PC-9 (cell line): ENCODE measurements around the gene GUCY2F. TPM values are rescaled to one million over a fixed set of nuclear protein-coding genes. Genes with fewer than 3 reads are reported as not detected.

Source experiments
- BruUV-seq: library from RNA; stranded (reverse); fragments of 400-500 nt; replicated peaks from 2 replicates; lab custom pipeline; 2021; lab: Mats Ljungman, UMichigan
- CTCF ChIA-PET: fragments of 300-600 bp; sonication (Branson Sonifier 250); formaldehyde crosslinking; loops from one replicate; lab custom pipeline; 2022; ENCODE audit warnings: antibody characterized with exemption; lab: Charles Lee
- POLR2A ChIA-PET: fragments of 300-600 bp; sonication (Branson Sonifier 250); formaldehyde crosslinking; loops from one replicate; lab custom pipeline; 2022; ENCODE audit warnings: antibody characterized with exemption; ENCODE audit not compliant: unreplicated experiment; lab: Charles Lee
- DNase-seq, 2 experiments: peaks; one replicate each; pipeline versions ENCODE4 v3.0.0 to v3.0.0-alpha.2; 2015 to 2022; ENCODE audit warnings: mixed read lengths in 1 of 2
- H2AFZ ChIP-seq: fragments of 200-600 bp; sonication (generic); 2 replicates; pipeline ENCODE4 v1.8.1; 2017; ENCODE audit warnings: antibody characterized with exemption
- H3F3A ChIP-seq: fragments of 200-600 bp; sonication (generic); 2 replicates; pipeline ENCODE4 v1.8.1; 2017; ENCODE audit warnings: antibody characterized with exemption, mild to moderate bottlenecking, low read depth; ENCODE audit not compliant: insufficient read depth
- H3K27ac ChIP-seq: fragments of 200-600 bp; sonication (generic); 2 replicates; pipeline ENCODE4 v1.6.1; 2016; ENCODE audit warnings: mixed run types
- H3K27me3 ChIP-seq: fragments of 200-600 bp; sonication (generic); 2 replicates; pipeline ENCODE4 v1.6.1; 2016; ENCODE audit warnings: low read depth, mixed run types; ENCODE audit not compliant: insufficient read depth
- H3K36me3 ChIP-seq: fragments of 200-600 bp; sonication (generic); 2 replicates; pipeline ENCODE4 v1.6.1; 2016; ENCODE audit warnings: low read depth, mixed run types
- H3K4me1 ChIP-seq: fragments of 200-600 bp; sonication (generic); replicated peaks from 2 replicates; pipeline ENCODE4 v1.6.1; 2016; ENCODE audit warnings: mixed run types; ENCODE audit not compliant: insufficient read depth
- H3K4me2 ChIP-seq: fragments of 200-600 bp; sonication (generic); 2 replicates; pipeline ENCODE4 v1.6.1; 2017; ENCODE audit warnings: mixed run types
- H3K4me3 ChIP-seq: fragments of 200-600 bp; sonication (generic); 2 replicates; pipeline ENCODE4 v1.6.1; 2016; ENCODE audit warnings: mixed run types
- H3K79me2 ChIP-seq: fragments of 200-600 bp; sonication (generic); 2 replicates; pipeline ENCODE4 v1.6.1; 2017; ENCODE audit warnings: low read depth, mixed run types
- H3K9me2 ChIP-seq: fragments of 200-600 bp; sonication (generic); 2 replicates; pipeline ENCODE4 v1.8.1; 2017; ENCODE audit warnings: mild to moderate bottlenecking; ENCODE audit not compliant: insufficient read depth
- H3K9me3 ChIP-seq: fragments of 200-600 bp; sonication (generic); 2 replicates; pipeline ENCODE4 v1.8.1; 2016; ENCODE audit warnings: low read depth; ENCODE audit not compliant: insufficient read depth
- H4K20me1 ChIP-seq: fragments of 200-600 bp; sonication (generic); 2 replicates; pipeline ENCODE4 v1.8.1; 2017; ENCODE audit not compliant: insufficient read depth
- EZH2 ChIP-seq: fragments of 200-600 bp; sonication (generic); IDR thresholded peaks from 2 replicates; pipeline ENCODE4 v1.8.0; 2017; ENCODE audit warnings: antibody characterized with exemption, low read depth
- intact Hi-C: fragments of 100-400 bp; cut with micrococcal nuclease; formaldehyde crosslinking; loops from one replicate; pipeline ENCODE4 v1.10.0; 2022; ENCODE audit not compliant: unreplicated experiment
- total RNA-seq: library from RNA; stranded (reverse); gene quantifications from 2 replicates; pipeline ENCODE4 v1.2.3, GENCODE V29; 2021
- TF ChIP-seq, protein P1 (sequence below): fragments of 200-600 bp; sonication (generic); conservative IDR thresholded peaks from 2 replicates; pipeline ENCODE4 v1.6.1; 2017; ENCODE audit warnings: mixed run types, antibody characterized with exemption, mild to moderate bottlenecking, moderate library complexity

The GUCY2F gene
- total RNA-seq, 1 experiment from 2014 or later = not detected

DNA sequence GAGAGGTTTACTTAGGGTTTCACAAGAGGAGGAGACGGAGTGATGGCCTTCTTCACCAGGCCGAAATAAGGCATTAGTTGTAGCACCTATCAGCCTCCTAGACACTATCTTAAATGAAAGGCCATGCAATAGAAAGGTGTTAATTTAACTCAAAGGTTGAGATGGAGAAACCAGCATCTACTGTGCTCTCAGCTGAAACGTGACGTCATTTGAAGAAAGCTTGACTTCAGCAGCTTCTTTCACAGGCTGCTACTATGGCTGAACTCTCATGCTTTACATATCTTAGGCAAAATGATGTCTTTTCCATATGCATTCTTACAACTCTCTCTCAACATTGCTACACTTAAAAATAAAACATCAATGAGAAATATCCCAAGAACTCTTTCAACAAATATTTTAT is 99.6 kb downstream of the GUCY2F start:
- CTCF ChIA-PET = no interaction called here
- no peak for DNase-seq
- intact Hi-C loops = loop anchor here (10.0 kb wide), 1 partner anchor 688 kb away; no protein-coding TSS in a partner anchor
- H3K4me2 ChIP-seq = no peak overlapping the region
- H4K20me1 ChIP-seq = no peaks in the 10 kb centered on the region
- H3K9me2 ChIP-seq = no peaks in the 10 kb centered on the region
- H2AFZ ChIP-seq = no peak overlapping the region
- no TSS peak for BruUV-seq
- H3K9me3 ChIP-seq = no peaks in the 10 kb centered on the region
- H3K27me3 ChIP-seq = no peaks in the 10 kb centered on the region
- POLR2A ChIA-PET = no interaction called here
- H3K4me1 ChIP-seq = no peaks in the 10 kb centered on the region
- no peak overlapping the region for H3K4me3 ChIP-seq
- TF ChIP-seq, protein P1, sequence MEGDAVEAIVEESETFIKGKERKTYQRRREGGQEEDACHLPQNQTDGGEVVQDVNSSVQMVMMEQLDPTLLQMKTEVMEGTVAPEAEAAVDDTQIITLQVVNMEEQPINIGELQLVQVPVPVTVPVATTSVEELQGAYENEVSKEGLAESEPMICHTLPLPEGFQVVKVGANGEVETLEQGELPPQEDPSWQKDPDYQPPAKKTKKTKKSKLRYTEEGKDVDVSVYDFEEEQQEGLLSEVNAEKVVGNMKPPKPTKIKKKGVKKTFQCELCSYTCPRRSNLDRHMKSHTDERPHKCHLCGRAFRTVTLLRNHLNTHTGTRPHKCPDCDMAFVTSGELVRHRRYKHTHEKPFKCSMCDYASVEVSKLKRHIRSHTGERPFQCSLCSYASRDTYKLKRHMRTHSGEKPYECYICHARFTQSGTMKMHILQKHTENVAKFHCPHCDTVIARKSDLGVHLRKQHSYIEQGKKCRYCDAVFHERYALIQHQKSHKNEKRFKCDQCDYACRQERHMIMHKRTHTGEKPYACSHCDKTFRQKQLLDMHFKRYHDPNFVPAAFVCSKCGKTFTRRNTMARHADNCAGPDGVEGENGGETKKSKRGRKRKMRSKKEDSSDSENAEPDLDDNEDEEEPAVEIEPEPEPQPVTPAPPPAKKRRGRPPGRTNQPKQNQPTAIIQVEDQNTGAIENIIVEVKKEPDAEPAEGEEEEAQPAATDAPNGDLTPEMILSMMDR = no peak
- no peak for TF ChIP-seq EZH2
- H3K27ac ChIP-seq = no peak overlapping the region
- H3K36me3 ChIP-seq = no peaks in the 10 kb centered on the region
- H3K79me2 ChIP-seq = no peaks in the 10 kb centered on the region
- no peaks in the 10 kb centered on the region for H3F3A ChIP-seq

DNA sequence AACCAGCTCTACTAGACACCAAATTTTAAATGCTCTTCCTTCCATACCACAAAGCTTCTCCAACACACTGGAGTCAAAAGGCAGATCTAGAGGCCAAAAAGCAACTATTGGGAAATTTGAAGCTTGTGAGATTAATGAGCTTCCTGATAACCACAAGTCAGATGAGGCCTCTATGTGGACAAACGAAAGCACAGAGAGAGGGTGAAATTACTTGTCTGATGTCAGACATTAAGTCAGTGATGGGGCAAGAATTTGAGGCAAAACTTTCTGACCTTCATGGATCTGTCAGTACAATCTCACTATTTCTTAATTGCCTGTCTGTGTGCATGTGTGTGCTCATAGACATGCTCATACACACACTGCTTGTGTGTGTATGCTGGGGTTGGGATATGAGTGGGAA is 103.6 kb downstream of the GUCY2F start:
- no peak overlapping the region for H3K4me3 ChIP-seq
- no peaks in the 10 kb centered on the region for H3K36me3 ChIP-seq
- DNase-seq = no peak
- H3K9me3 ChIP-seq = no peaks in the 10 kb centered on the region
- H3K27me3 ChIP-seq = no peaks in the 10 kb centered on the region
- H3K27ac ChIP-seq = no peak overlapping the region
- ChIA-PET CTCF (no interaction called here), POLR2A (no interaction called here)
- no peak overlapping the region for H2AFZ ChIP-seq
- no peaks in the 10 kb centered on the region for H3F3A ChIP-seq
- no peaks in the 10 kb centered on the region for H3K4me1 ChIP-seq
- no peaks in the 10 kb centered on the region for H3K79me2 ChIP-seq
- BruUV-seq = no TSS peak
- TF ChIP-seq EZH2 = no peak
- TF ChIP-seq, protein P1 = no peak
- no peak overlapping the region for H3K4me2 ChIP-seq
- no peaks in the 10 kb centered on the region for H4K20me1 ChIP-seq
- H3K9me2 ChIP-seq = no peaks in the 10 kb centered on the region
- intact Hi-C loops = no loop called here

DNA sequence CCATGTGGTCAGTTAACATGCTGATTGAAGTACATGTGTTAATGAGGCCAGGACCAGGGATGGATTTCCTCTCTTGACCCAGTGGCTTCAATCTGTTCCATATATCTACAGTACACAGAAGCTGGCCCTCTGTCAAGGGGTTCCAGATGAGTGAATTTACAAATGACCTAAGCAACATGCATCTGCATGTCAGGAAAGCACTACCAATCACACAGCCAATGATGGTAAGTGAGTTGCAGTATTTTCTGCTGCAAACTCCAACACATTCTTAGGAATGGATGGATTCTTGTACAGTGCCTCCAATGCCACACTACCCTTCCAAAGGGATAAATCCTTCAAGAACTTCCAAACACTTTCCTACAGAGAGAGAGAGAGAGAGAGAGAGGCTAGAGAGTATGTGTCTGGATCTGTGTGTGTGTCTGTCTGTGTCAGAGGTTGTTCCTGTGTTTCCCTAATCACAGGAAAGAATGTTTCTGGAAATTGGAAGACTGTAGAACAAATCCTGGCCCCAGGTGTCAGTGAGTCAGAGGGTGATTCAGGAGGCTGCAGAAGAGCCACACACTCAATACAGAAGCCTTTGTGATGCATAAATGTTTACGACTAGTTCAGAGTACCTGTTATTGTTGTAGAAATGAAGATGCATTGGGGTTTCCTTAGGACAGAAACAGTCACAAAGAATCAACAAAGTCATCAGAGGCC is 107.5 kb downstream of the GUCY2F start:
- H3K79me2 ChIP-seq = no peaks in the 10 kb centered on the region
- no peaks in the 10 kb centered on the region for H3K27me3 ChIP-seq
- H3K27ac ChIP-seq = no peak overlapping the region
- no peak overlapping the region for H3K4me2 ChIP-seq
- ChIA-PET POLR2A (no interaction called here), CTCF (no interaction called here)
- H3K4me3 ChIP-seq = no peak overlapping the region
- H3F3A ChIP-seq = no peaks in the 10 kb centered on the region
- intact Hi-C loops = no loop called here
- no peak overlapping the region for H2AFZ ChIP-seq
- no peaks in the 10 kb centered on the region for H3K4me1 ChIP-seq
- no peaks in the 10 kb centered on the region for H4K20me1 ChIP-seq
- H3K9me3 ChIP-seq = no peaks in the 10 kb centered on the region
- no peak for TF ChIP-seq EZH2
- TF ChIP-seq, protein P1 = no peak
- no peaks in the 10 kb centered on the region for H3K9me2 ChIP-seq
- BruUV-seq = no TSS peak
- H3K36me3 ChIP-seq = no peaks in the 10 kb centered on the region
- no peak for DNase-seq
